ENCODE data around the gene C1orf210.

DNA sequence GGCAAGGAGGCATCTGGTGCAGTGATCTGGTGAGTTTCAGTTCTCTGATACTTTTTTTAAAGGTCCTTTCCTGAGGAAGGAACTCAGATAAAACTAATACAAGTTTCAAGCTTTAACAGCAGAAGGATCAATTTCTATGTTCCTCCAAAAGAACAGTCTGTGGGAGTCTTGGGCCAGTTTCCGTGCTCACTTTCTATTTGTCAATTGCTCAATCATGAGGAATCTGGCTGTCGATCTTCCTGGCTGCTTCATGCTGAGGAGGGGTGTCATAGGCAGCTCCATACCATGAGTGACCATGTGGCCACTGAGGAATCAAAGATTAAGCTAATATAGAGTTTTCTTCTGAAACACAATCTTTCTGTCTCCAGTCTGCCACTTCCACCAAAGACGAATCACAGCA lies 27.0 kb downstream of the C1orf210 start:
- TF ChIP-seq, protein P1, sequence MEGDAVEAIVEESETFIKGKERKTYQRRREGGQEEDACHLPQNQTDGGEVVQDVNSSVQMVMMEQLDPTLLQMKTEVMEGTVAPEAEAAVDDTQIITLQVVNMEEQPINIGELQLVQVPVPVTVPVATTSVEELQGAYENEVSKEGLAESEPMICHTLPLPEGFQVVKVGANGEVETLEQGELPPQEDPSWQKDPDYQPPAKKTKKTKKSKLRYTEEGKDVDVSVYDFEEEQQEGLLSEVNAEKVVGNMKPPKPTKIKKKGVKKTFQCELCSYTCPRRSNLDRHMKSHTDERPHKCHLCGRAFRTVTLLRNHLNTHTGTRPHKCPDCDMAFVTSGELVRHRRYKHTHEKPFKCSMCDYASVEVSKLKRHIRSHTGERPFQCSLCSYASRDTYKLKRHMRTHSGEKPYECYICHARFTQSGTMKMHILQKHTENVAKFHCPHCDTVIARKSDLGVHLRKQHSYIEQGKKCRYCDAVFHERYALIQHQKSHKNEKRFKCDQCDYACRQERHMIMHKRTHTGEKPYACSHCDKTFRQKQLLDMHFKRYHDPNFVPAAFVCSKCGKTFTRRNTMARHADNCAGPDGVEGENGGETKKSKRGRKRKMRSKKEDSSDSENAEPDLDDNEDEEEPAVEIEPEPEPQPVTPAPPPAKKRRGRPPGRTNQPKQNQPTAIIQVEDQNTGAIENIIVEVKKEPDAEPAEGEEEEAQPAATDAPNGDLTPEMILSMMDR (IDR thresholded peaks at IDR 0.05; ENCODE audit: low read depth, low read length), result no peak
- TF ChIP-seq EZH2phosphoT487 (IDR thresholded peaks at IDR 0.05; ENCODE audit: low read depth), result no peak
